Endothelial cell of umbilical vein (primary cell): ENCODE results near the gene SLC6A7. TPM values are rescaled to one million over a fixed set of nuclear protein-coding genes. Genes with fewer than 3 reads are reported as not detected.

ENCODE experiments used
- BruUV-seq: library from RNA; stranded (reverse); fragments of 400-500 nt; replicated peaks from 2 replicates; lab custom pipeline; 2021; lab: Mats Ljungman, UMichigan
- CTCF ChIA-PET: fragments of 300-600, 350-600 bp; sonication (Branson Sonifier 250); formaldehyde crosslinking; loops from one replicate; lab custom pipeline; 2021; ENCODE audit warnings: antibody characterized with exemption, inconsistent platforms; lab: Charles Lee
- POLR2A ChIA-PET: fragments of 300-600, 350-600 bp; sonication (Branson Sonifier 250); formaldehyde crosslinking; loops from one replicate; lab custom pipeline; 2021; ENCODE audit warnings: antibody characterized with exemption, inconsistent platforms; lab: Charles Lee
- DNase-seq: peaks from one replicate; pipeline ENCODE4 v3.0.0-alpha.2; 2011; ENCODE audit warnings: low read depth, low spot score
- FAIRE-seq: peaks from 2 replicates; lab custom pipeline; 2011; peaks lifted over from hg19 to GRCh38; lab: Jason Lieb, UNC
- H2AFZ ChIP-seq: 2 replicates; pipeline ENCODE4 v1.6.0; 2012; ENCODE audit warnings: low read depth, low read length, control low read depth, inconsistent platforms
- H3K27ac ChIP-seq: 2 replicates; pipeline ENCODE4 v1.5.1; 2011; ENCODE audit warnings: low read depth, mild to moderate bottlenecking, control low read depth, low read length, moderate library complexity; ENCODE audit not compliant: insufficient read depth
- H3K27me3 ChIP-seq, 2 experiments: 2 replicates each; pipeline versions ENCODE4 v1.6.0 to v1.6.1; 2011; ENCODE audit warnings: low read length in 2 of 2, mixed read lengths in 1 of 2; ENCODE audit not compliant: control insufficient read depth in 2 of 2, insufficient read depth in 2 of 2
- H3K36me3 ChIP-seq, 2 experiments: 2 replicates in 1 of 2; 3 replicates in 1 of 2; pipeline ENCODE4 v1.5.1; 2011; ENCODE audit warnings: low read length in 2 of 2, mild to moderate bottlenecking in 1 of 2, moderate library complexity in 1 of 2; ENCODE audit not compliant: control insufficient read depth in 2 of 2, insufficient read depth in 2 of 2; ENCODE audit errors: extremely low read depth in 1 of 2
- H3K4me1 ChIP-seq: 3 replicates; pipeline ENCODE4 v1.5.1; 2011; ENCODE audit warnings: mild to moderate bottlenecking, low read length; ENCODE audit not compliant: control insufficient read depth, insufficient read depth; ENCODE audit errors: extremely low read depth
- H3K4me2 ChIP-seq: 2 replicates; pipeline ENCODE4 v1.6.1; 2011; ENCODE audit warnings: low read length, control low read depth, mixed read lengths; ENCODE audit not compliant: insufficient read depth
- H3K4me3 ChIP-seq, 3 experiments: fragments of 200-600 bp in 1 of 3; sonication (generic), shearing (Covaris generic) in 1 of 3; replicated peaks in 1 of 3; 2 replicates each; pipeline ENCODE4 v1.5.1; 2011 to 2016; ENCODE audit warnings: control low read depth in 3 of 3, low read length in 3 of 3, mild to moderate bottlenecking in 2 of 3, inconsistent platforms in 1 of 3, low read depth in 1 of 3, moderate library complexity in 1 of 3; ENCODE audit not compliant: insufficient read depth in 1 of 3
- H3K79me2 ChIP-seq: 2 replicates; pipeline ENCODE4 v1.6.0; 2012; ENCODE audit warnings: low read length, inconsistent platforms; ENCODE audit not compliant: control insufficient read depth, insufficient read depth
- H3K9ac ChIP-seq: replicated peaks from 2 replicates; pipeline ENCODE3; 2011; ENCODE audit warnings: low read length, control low read depth; ENCODE audit not compliant: insufficient read depth; ENCODE audit errors: extremely low read depth
- H3K9me1 ChIP-seq: replicated peaks from 3 replicates; pipeline ENCODE4 v1.6.0; 2011; ENCODE audit warnings: mild to moderate bottlenecking, low read length; ENCODE audit not compliant: control insufficient read depth, insufficient read depth; ENCODE audit errors: extremely low read depth
- H3K9me3 ChIP-seq: replicated peaks from 2 replicates; pipeline ENCODE4 v1.5.1; 2012; ENCODE audit warnings: low read length, inconsistent platforms; ENCODE audit not compliant: control insufficient read depth, insufficient read depth
- H4K20me1 ChIP-seq: replicated peaks from 2 replicates; pipeline ENCODE3; 2011; ENCODE audit warnings: mild to moderate bottlenecking, low read length; ENCODE audit not compliant: control insufficient read depth, insufficient read depth; ENCODE audit errors: extremely low read depth
- EZH2 ChIP-seq: IDR thresholded peaks from 2 replicates; pipeline ENCODE4 v1.6.1; 2012; ENCODE audit warnings: borderline replicate concordance, low read depth, mild to moderate bottlenecking, moderate library complexity, low read length, inconsistent platforms; ENCODE audit not compliant: severe bottlenecking
- FOS ChIP-seq: IDR thresholded peaks from 2 replicates; pipeline ENCODE4 v1.6.1; 2011; ENCODE audit warnings: mild to moderate bottlenecking, low read length, moderate library complexity, borderline replicate concordance; ENCODE audit not compliant: insufficient read depth
- GATA2 ChIP-seq: IDR thresholded peaks from 2 replicates; pipeline ENCODE4 v1.7.0; 2011; ENCODE audit warnings: low read depth, mild to moderate bottlenecking, moderate library complexity, mixed read lengths, low read length; ENCODE audit not compliant: insufficient read length, insufficient read depth
- JUN ChIP-seq: IDR thresholded peaks from 2 replicates; pipeline ENCODE4 v1.6.1; 2011; ENCODE audit warnings: borderline replicate concordance, low read depth; ENCODE audit not compliant: insufficient read length, insufficient read depth
- MYC ChIP-seq: IDR thresholded peaks from one replicate; pipeline ENCODE4 v1.6.1; 2011; ENCODE audit warnings: mild to moderate bottlenecking, low read depth, low read length
- POLR2A ChIP-seq: IDR thresholded peaks from 2 replicates; pipeline ENCODE4 v1.6.1; 2012; ENCODE audit warnings: low read depth, mild to moderate bottlenecking, control low read depth, low read length
- POLR2AphosphoS5 ChIP-seq: IDR thresholded peaks from 2 replicates; pipeline ENCODE4 v1.6.1; 2012; ENCODE audit warnings: low read depth, mild to moderate bottlenecking, control low read depth, low read length, moderate library complexity; ENCODE audit not compliant: insufficient read depth
- dilution Hi-C: fragments of 300-500 bp; cut with MboI; formaldehyde crosslinking; loops from one replicate; pipeline ENCODE4 v1.15.0; 2019; ENCODE audit warnings: low sequenced_read_pairs; ENCODE audit not compliant: extremely low pct_ligation_motif_present
- intact Hi-C: fragments of 100-400 bp; cut with micrococcal nuclease; formaldehyde crosslinking; loops from one replicate; pipeline ENCODE4 v1.10.0; 2022
- polyA plus RNA-seq, 4 experiments: library from polyadenylated mRNA; depleted of rRNA in 3 of 4; stranded (reverse) in 3 of 4; unstranded in 1 of 4; fragments of >200 nt; gene quantifications; 2 replicates each; pipeline versions ENCODE4 v1.2.1 to v1.2.3, GENCODE V29; 2011 to 2012; ENCODE audit warnings: missing spikeins in 1 of 4
- total RNA-seq: library from RNA; stranded (reverse); gene quantifications from 2 replicates; pipeline ENCODE4 v1.2.3, GENCODE V29; 2021
- TF ChIP-seq, protein P1 (sequence below): IDR thresholded peaks from 2 replicates; pipeline ENCODE4 v1.6.1; 2011; ENCODE audit not compliant: insufficient read depth, insufficient read length
- TF ChIP-seq, protein P2 (sequence below), 2 donors: IDR thresholded peaks; 1 replicate in 1 of 2; 2 replicates in 1 of 2; pipeline ENCODE4 v1.5.1; 2011; ENCODE audit warnings: low read length in 2 of 2, mild to moderate bottlenecking in 2 of 2, moderate library complexity in 2 of 2, control low read depth in 1 of 2, inconsistent platforms in 1 of 2, low read depth in 1 of 2; ENCODE audit not compliant: insufficient read depth in 1 of 2; ENCODE audit errors: extremely low read depth in 1 of 2

The SLC6A7 gene
- total and polyA plus RNA-seq, 2 donors (not counting 3 experiments of a cell fraction or from before 2014, with no cell fraction given) = not detected

DNA sequence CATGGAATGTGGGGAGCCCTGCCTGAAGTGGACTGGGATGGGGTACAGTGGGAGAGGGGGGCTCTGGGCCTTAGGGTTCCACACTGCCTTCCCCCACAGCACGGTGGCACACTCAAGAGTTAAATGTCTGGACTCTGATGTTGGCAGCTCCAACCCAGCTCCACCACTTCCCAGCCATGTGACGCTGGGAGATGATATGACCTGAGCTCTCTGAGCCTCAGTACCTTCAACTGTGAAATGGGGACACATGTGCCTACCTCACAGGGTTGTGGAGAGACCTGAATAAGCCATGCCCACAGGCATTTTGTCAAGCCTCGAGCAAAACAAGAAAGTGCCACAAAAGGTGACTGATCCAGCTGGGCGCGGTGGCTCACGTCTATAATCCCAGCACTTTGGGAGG is 30.8 kb upstream of the SLC6A7 start:
- TF ChIP-seq GATA2 = no peak
- TF ChIP-seq JUN = no peak
- no peak for TF ChIP-seq POLR2A
- TF ChIP-seq FOS = no peak
- no peak overlapping the region for H2AFZ ChIP-seq
- no peaks in the 10 kb centered on the region for H3K36me3 ChIP-seq
- no TSS peak for BruUV-seq
- DNase-seq = no peak
- no peak overlapping the region for H3K4me2 ChIP-seq
- H3K4me1 ChIP-seq = peaks cover 5% of the 10 kb centered on the region
- intact Hi-C loops (no loop called here), dilution Hi-C loops (no loop called here)
- no peaks in the 10 kb centered on the region for H3K27me3 ChIP-seq
- no peaks in the 10 kb centered on the region for H4K20me1 ChIP-seq
- H3K27ac ChIP-seq = no peak overlapping the region
- no peak for FAIRE-seq
- no peak overlapping the region for H3K4me3 ChIP-seq
- H3K9me3 ChIP-seq = no peaks in the 10 kb centered on the region
- ChIA-PET CTCF (interaction anchor here (0.7 to 3.7 kb wide), 4 partner anchors 29 to 60 kb away, joined by 3 to 14 read pairs (median 4); no protein-coding TSS in a partner anchor), POLR2A (no interaction called here)
- H3K9ac ChIP-seq = no peak overlapping the region
- H3K9me1 ChIP-seq = no peaks in the 10 kb centered on the region
- H3K79me2 ChIP-seq = no peaks in the 10 kb centered on the region

DNA sequence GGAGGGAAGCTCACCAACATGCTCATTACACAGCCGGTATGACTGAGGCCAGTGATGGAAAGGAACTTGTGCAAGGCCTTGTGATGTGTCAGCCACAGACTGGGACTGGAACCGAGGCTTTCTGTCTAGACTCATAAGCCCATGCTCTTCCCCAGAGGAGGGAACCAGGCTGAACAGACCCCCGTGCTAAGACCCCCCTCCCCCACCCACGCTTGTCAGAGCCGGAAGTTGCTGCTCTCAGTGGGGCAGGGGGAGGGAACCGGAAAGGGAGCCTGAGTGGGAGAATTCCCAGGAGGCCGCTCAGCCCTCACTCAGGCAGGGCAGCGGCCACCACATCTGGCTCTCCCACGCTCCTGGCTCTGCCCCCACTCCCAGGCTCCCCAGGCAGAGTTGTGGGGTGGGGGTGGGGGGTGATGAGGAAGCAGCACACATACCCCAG is 30.1 kb upstream of the SLC6A7 start:
- POLR2A ChIA-PET = no interaction called here
- H3K4me2 ChIP-seq = no peak overlapping the region
- BruUV-seq = no TSS peak
- CTCF ChIA-PET = interaction anchor here (0.8 to 3.7 kb wide), 2 partner anchors 55 to 58 kb away, joined by 3 to 14 read pairs; no protein-coding TSS in a partner anchor
- no peak overlapping the region for H3K9ac ChIP-seq
- H3K9me1 ChIP-seq = no peaks in the 10 kb centered on the region
- no peak overlapping the region for H3K27ac ChIP-seq
- no peak for FAIRE-seq
- H3K79me2 ChIP-seq = no peaks in the 10 kb centered on the region
- H2AFZ ChIP-seq = no peak overlapping the region
- H3K36me3 ChIP-seq = no peaks in the 10 kb centered on the region
- dilution Hi-C loops (no loop called here), intact Hi-C loops (loop anchor here (2.0 kb wide), 1 partner anchor 15 kb away; no protein-coding TSS in a partner anchor)
- peaks cover 5% of the 10 kb centered on the region for H3K4me1 ChIP-seq
- H3K4me3 ChIP-seq = no peak overlapping the region
- no peaks in the 10 kb centered on the region for H4K20me1 ChIP-seq
- no peaks in the 10 kb centered on the region for H3K9me3 ChIP-seq
- H3K27me3 ChIP-seq = no peaks in the 10 kb centered on the region
- TF ChIP-seq GATA2 (no peak), POLR2AphosphoS5 (no peak), JUN (no peak), POLR2A (no peak), MYC (no peak), EZH2 (no peak), FOS (no peak)
- TF ChIP-seq, protein P1, sequence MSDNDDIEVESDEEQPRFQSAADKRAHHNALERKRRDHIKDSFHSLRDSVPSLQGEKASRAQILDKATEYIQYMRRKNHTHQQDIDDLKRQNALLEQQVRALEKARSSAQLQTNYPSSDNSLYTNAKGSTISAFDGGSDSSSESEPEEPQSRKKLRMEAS = no peak
- TF ChIP-seq, protein P2, sequence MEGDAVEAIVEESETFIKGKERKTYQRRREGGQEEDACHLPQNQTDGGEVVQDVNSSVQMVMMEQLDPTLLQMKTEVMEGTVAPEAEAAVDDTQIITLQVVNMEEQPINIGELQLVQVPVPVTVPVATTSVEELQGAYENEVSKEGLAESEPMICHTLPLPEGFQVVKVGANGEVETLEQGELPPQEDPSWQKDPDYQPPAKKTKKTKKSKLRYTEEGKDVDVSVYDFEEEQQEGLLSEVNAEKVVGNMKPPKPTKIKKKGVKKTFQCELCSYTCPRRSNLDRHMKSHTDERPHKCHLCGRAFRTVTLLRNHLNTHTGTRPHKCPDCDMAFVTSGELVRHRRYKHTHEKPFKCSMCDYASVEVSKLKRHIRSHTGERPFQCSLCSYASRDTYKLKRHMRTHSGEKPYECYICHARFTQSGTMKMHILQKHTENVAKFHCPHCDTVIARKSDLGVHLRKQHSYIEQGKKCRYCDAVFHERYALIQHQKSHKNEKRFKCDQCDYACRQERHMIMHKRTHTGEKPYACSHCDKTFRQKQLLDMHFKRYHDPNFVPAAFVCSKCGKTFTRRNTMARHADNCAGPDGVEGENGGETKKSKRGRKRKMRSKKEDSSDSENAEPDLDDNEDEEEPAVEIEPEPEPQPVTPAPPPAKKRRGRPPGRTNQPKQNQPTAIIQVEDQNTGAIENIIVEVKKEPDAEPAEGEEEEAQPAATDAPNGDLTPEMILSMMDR (IDR thresholded peaks at IDR 0.05; ENCODE audit: extremely low read depth in 1 of 2, insufficient read depth in 1 of 2, low read depth in 1 of 2, low read length in 2 of 2) = no peak
- DNase-seq = no peak
